GM21576 (cell line): ENCODE results near the gene DNER.

ENCODE experiments used
- ATAC-seq: cut with Tn5 transposase; IDR thresholded peaks from one replicate; pipeline ENCODE4 v1.9.1; 2021; ENCODE audit warnings: mild to moderate bottlenecking, moderate library complexity; ENCODE audit not compliant: unreplicated experiment

Gene DNER

GRCh38 chr2:229572507-229573271 lies 141.7 kb downstream of the DNER start:
- no peak for ATAC-seq

DNA sequence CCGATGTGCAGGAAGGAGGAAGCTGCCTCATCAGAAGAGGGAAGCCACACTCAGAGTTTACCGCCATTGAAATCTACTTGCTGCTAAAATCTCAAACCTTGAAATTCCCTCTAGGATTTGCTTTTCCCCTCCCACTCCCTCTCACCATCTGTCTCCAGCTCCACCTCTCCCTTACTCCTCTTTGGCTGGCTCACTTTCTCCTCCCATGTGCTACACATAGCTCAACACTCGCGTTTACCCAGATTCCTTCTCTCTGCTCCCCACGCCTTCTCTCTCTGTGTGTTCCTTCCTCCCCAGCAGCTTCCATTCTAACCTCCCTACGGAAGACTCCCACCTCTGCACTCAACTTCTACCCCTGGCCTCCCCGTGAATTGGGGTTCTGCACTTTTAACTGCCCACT lies 143.1 kb downstream of the DNER start:
- ATAC-seq, result no peak

DNA sequence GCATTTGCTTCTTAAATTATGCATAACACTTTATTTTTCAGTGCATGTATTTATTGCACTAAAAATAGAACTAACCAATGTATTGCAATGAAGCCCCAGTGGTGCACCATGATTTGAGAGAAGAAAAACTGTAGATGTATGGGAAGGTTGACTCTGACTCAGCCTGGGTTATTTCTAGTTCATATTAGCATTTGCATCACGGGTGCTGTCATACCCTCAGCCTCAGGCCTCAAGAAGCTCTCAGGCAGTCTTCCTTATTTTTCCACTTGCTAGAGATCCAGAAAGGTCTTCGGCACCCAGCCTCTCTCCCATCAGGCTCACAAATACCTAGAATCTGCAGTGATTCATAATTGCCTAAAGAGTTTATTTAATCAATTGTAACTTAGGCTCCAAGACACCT lies 148.0 kb downstream of the DNER start:
- ATAC-seq, result no peak

DNA sequence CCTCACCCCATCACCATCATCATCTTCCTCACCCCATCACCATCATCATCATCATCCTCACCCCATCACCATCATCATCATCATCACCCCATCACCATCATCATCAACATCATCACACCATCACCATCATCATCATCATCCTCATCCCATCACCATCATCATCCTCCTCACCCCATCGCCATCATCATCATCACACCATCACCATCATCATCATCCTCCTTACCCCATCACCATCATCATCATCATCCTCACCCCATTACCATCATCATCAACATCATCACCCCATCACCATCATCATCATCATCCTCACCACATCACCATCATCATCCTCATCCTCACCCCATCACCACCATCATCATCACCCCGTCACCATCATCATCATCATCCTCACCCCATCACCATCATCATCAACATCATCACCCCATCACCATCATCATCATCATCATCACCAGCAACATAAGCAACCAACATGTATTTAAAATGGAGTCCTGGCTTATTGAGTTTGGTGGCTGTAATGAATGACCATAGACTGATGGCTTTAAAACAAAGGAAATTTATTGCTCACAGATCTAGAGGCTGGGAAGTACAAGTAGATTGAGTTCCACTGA lies 150.0 kb downstream of the DNER start:
- ATAC-seq, result no peak

DNA sequence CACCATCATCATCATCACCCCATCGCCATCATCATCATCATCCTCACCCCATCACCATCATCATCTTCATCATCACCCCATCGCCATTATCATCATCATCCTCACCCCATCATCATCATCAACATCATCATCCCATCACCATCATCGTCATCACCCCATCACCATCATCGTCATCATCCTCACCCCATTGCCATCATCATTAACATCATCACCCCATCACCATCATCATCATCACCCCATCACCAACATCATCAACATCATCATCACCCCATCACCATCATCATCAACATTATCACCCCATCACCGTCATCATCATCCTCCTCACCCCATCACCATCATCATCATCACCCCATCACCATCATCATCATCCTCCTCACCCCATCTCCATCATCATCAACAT lies 151.0 kb downstream of the DNER start:
- no peak for ATAC-seq

DNA sequence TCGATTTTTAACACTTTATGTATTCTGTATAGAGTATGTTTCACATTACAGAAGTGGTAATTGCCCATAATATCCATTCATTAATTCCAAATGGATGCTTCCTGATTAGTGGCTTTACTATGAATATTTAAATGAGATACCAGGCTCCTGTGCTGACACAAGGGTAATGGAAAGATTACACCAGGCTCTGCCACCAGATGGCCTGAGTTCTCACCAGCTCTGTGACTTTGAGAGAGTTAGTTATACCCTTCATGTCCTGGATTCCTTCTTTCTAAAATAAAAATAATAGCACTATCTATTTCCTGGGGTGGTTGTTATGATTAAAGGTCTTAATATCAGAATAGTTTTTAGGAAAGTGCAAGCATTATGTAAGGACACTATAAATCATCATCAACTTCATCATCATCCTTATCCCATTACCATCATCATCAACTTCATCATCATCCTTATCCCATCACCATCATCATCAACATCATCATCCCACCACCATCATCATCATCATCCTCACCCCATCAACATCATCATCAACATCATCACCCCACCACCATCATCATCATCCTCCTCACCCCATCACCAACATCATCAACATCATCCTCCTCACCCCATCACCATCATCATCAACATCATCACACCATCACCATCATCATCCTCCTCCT lies 151.8 kb downstream of the DNER start:
- no peak for ATAC-seq

DNA sequence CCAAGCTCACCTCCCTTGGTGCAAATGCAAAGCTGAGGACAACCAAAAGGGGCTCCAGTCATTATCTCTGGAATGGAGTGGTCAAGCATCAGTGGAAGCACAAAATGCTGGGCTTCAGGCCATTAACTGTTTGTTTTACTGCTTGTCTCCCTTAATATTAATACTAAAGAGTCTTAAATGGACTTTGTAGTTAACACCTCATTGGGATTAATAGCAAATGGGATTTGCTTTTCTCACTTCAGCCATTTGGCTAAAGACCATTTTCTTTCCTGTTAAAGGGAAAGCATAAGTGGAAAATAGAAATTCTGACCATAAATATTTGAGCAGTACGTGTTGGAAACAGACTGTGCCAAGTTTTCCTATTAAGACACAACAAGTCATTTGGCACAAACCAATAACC lies 154.4 kb downstream of the DNER start:
- no peak for ATAC-seq

- no peak for ATAC-seq
These were observed 161.3 kb downstream of the DNER start for GRCh38 chr2:229553091-229553490.

DNA sequence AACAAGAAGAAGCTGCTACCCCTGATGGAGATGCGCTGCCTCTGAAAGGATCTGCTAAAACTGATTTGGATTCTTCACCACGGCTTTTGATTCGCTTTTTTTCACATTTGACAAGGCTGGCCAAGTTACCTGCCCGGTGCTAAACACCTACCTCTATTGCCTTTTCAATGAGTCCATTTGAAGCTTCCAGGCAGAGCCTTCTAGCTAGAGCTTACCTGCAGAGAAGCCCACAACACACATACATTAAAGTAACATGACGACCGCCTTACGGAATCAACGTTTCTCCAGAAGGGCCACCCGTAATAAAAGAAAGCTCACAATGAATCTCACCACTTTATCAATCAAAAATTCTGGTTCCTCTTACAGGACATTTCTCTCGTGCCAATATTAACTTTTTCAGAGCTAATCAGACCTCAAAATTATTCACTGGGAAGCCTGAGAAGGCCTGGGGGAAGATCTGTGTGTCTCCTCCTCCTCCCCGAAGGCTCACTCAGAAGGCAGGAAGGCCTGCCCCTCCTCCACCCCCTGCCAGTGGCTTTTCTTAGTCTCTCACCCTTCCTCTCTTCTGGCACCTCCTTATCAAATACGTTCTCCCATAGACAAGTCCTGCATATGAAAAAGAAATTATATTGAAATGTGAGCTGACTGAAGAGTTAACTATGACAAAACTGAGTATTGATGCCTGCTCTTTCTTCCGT lies 171.0 kb downstream of the DNER start:
- ATAC-seq, result no peak

DNA sequence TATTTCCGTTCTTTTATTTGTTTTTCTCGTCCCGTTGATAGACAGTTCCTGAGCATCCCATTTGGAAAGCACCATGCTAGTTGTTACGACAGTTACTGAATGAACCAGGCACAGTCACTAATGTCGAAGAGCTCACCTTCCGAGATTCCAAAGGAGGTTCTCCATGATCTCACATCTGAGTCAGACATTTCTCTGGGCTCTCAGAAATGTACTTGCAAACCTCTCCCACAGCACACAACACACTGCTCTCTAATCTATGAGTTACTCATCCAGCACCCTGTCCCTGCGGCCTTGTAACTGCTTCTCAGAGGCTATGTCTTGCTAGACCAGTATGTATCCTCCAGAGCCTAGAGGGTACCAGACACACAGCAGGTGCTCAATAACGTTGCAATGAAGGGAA lies 174.7 kb downstream of the DNER start:
- no peak for ATAC-seq

DNA sequence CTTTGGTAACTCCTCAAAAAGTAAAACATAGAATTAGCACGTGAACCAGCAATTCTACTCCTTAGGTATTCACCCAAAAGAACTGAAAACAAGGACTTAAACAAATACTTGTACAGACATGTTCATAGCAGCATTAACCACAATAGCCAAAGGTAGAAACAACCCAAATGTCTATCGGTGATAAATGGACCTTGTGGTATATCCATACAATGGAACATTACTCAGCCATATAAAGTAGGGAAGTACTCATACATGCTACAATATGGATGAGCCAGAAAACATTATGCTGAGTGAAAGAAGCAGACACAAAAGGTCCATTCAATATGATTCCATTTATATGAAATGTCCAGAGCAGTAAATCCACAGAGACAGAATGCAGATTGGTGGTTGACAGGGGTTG lies 182.8 kb downstream of the DNER start:
- no peak for ATAC-seq

GRCh38 chr2:229530434-229530833 lies 183.9 kb downstream of the DNER start:
- no peak for ATAC-seq

GRCh38 chr2:229528846-229529245 lies 185.5 kb downstream of the DNER start:
- no peak for ATAC-seq

GRCh38 chr2:229526951-229527350 lies 187.4 kb downstream of the DNER start:
- no peak for ATAC-seq

DNA sequence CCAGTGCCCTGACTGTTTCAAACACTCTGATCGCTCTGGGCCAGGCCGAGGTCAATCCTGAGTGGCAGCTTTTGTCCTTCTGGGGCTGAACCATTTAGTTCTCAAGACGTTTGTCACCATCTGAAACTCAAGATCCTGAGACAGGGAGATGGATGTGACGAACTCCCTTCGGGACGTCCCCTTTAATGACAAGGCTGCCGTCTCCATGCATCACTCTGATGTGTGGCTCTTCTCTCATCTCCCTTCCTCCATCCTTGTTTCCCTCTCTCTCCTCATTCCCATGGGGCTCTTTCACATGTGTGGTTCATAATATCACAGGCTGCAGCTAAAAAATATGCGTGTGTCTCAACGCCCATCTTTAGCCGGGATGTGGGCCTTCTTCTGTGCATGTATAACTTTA lies 189.6 kb downstream of the DNER start:
- no peak for ATAC-seq

DNA sequence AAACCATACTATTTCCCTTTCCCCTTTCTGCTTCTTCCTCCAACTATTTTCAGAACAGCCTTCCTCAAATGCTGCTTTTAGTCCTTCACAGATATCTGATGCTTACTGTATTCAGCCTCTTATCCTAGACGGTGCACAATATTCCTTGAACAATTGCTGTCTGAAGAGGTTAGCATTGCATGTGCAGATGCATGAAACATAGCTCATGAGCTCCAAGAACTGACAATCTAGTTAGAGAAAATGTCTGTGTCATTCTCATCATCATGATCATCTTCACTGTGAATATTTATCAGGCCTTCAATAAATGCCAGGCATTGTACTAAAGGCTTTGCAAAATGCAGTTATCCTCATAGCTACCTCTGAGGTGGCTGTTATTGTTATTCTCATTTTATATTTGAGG lies 190.7 kb downstream of the DNER start:
- ATAC-seq, result no peak

DNA sequence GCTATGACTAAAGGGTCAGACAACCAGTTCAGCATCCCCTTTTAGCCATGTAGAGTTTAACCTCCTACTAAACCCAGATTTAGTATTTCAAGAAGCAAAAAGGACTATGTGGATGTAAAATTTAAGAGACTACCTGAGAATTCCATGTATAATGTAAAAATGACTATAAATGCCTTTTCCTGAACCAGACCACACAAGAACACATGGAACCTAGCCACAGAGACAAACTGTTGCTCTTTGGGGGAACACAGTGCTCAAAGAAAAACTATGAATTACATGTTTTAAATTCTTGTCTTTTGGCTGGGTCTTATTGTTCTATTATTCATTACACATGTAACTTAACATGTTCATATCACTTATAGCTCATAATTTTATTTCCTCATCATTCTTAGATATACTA lies 192.8 kb downstream of the DNER start:
- no peak for ATAC-seq

DNA sequence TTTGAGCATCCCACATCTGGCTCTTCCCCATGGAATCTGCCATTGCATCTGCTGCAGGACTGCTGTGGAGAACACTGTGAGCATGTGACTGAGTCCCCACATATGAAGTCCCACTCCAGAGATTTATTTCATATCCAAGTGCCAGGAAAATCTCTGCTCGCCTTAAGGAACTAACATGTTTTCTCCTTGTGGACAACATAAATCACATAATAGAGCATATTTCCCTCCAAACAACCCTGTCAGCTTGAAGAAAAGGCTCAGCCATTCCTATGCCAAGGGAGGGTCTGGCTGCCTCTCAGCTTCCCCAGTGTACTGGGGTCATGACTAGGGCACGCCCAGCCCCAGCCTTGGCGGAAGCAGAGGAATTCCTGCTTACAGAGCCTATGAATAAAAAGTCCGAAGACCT lies 193.7 kb downstream of the DNER start:
- no peak for ATAC-seq

GRCh38 chr2:229519655-229520430 lies 194.5 kb downstream of the DNER start:
- ATAC-seq, result peak; percentile 59

DNA sequence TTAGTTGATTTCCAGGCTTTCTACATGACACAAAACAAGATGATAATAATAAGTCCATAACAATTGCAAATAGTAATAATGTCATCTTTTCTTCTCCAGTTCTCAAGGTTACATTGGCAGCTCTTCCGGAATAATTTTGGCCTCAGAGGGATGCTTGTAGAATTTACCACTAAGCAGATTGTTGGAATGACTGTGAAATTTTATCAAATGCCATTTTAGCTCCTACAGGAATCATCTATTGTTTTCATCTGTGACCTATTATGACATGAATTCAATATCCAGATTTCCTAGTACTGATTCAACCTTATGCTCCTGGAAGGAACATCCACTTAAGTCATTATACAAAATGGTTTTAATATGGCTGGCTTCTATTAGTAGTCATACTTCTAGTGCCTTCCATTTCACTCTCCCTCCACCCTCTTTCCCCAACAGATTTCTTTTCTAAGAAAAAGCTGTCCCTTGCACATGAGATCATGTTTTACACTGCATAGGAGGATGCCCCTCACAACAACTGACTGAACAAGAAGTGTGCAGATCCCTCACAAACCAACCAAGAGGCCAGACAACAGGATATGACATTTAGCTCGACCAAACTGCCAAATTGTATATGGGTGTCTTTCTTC lies 200.0 kb downstream of the DNER start:
- no peak for ATAC-seq
